HG03280 (cell line): ENCODE results near the gene TCF23.
"Not testable (repeated sequence)": the region's sequence is repeated elsewhere in the genome, so short reads cannot be mapped to it uniquely, and the experiment has no call there.

Source experiments
- ATAC-seq: cut with Tn5 transposase; IDR thresholded peaks from one replicate; pipeline ENCODE4 v1.9.1; 2021; ENCODE audit warnings: mild to moderate bottlenecking, moderate library complexity; ENCODE audit not compliant: unreplicated experiment

The TCF23 gene

DNA sequence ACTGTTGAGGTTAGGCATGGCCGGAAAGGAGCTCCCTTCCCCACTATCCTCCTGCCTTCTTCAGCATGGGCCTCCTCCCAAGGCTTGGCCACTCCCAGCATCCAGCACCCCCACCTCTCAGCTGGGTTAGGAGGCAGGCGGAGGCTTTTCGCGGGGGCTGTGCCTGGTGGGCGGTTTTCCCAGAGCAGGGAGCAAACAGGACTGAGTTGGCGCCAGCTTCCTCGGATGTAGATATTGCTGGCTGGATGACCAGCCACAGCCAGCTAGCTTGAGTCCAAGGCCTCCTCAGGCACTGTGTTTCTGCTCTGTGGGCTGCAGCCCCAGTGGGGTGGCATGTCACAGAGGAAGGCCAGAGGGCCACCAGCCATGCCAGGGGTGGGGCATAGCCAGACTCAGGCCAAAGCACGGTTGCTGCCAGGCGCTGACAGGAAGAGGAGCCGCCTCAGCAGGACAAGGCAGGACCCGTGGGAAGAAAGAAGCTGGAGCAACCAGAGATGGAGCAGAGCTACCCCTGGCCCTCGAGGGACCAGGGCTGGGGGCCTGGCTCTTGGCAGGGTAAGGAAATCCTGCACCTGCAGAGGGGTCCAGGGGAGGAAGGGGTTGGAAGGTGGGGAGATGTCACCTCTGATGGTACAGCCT lies at the start of gene TCF23:
Gene TCF23, plus strand, starts transcription at position 204 of the 639 bp plus-strand sequence. Its CDS starts 130 bp downstream, at position 334.
- no peak for ATAC-seq

DNA sequence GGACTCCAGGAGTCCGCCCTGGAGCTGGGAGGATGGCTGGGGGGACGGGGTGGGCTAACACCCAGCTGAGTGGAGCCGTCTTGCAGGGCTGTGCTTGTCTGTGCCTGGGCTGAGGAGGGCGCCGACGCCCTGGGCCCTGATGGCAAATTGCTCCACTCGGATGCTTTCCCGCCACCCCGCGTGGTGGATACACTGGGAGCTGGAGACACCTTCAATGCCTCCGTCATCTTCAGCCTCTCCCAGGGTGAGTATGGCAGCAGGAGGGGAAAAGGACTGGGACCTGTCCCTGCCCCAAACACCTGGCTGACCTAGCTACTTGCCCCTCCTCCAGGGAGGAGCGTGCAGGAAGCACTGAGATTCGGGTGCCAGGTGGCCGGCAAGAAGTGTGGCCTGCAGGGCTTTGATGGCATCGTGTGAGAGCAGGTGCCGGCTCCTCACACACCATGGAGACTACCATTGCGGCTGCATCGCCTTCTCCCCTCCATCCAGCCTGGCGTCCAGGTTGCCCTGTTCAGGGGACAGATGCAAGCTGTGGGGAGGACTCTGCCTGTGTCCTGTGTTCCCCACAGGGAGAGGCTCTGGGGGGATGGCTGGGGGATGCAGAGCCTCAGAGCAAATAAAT lies 49.4 kb upstream of the TCF23 start:
- no peak for ATAC-seq

DNA sequence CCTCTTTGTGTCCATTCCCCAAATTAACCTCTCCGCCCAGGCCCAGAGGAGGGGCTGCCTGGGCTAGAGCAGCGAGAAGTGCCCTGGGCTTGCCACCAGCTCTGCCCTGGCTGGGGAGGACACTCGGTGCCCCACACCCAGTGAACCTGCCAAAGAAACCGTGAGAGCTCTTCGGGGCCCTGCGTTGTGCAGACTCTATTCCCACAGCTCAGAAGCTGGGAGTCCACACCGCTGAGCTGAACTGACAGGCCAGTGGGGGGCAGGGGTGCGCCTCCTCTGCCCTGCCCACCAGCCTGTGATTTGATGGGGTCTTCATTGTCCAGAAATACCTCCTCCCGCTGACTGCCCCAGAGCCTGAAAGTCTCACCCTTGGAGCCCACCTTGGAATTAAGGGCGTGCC lies 48.8 kb upstream of the TCF23 start:
- no peak for ATAC-seq

DNA sequence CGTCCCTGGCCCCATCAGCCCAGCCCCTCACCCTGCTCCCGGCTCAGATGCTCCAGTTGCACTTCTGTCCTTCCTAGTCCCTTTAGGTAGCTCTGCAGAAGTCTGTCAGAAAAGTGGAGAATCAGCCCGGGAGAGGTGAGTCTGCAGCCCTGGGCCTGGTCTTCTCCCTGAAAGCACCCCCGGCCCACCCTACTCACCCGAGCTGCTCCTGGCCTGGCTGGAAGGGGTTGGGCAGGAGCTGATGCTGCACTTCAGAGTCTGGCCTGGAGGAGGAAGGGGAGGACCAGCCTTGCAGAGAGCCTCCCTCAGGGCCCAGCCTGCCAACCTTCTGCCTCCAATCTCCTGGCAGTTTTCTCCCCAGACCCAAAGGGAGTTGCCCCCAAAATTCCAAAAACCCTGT lies 46.5 kb upstream of the TCF23 start:
- no peak for ATAC-seq

DNA sequence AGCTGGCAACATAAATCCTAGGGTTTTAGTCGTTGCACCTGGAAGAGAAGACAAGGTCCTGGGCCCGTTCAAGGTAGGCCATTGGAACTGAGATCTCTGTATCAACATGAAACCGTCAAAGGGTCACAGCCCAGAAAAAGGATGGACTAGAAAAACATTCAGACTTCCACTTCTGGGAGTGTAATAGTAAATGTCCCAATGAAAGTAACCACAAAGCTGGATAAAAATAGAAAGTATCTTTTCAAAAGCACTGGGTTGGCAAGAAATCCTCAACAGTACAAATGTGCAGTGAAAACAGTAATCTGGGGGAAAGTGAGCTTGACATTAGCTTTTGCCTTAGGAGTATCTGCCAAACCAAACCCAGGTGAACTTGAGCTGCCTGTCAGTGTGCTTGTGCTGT lies 42.8 kb upstream of the TCF23 start:
- ATAC-seq, result no peak

DNA sequence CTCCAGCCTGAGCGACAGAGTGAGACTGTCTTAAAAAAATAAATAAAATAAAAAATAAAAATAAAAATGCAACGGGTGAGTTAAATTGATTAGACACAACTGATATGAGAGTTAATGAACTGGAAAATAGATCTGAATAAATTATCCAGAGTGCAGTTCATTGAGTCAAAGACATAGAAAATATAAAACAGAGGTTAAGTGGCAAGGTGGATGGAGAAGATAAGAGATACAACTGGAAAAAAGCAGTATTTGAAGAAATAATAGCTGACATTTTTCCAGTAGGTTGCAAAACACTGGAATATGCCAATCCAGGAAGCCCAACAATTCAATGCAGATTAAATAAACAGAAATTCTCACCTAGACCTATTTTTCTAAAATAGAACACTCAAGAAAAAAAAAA lies 40.6 kb upstream of the TCF23 start:
- no peak for ATAC-seq

DNA sequence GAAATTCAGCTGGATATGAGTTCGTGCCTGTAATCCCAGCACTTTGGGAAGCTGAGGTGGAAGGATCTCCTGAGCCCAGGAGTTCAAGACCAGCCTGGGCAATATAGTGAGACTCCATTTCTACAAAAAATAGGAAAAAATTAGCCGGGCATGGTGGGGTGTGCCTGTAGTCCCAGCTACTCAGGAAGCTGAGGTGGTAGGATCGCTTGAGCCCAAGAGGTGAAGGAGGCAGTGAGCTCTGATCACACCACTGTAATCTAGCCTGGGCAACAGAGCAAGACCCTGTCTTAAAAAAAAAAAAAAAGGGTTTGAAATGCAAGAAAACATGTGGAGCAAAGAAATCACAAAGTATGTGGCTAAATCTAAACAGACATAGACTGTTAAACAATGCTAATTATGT lies 39.7 kb upstream of the TCF23 start:
- ATAC-seq, result no peak

DNA sequence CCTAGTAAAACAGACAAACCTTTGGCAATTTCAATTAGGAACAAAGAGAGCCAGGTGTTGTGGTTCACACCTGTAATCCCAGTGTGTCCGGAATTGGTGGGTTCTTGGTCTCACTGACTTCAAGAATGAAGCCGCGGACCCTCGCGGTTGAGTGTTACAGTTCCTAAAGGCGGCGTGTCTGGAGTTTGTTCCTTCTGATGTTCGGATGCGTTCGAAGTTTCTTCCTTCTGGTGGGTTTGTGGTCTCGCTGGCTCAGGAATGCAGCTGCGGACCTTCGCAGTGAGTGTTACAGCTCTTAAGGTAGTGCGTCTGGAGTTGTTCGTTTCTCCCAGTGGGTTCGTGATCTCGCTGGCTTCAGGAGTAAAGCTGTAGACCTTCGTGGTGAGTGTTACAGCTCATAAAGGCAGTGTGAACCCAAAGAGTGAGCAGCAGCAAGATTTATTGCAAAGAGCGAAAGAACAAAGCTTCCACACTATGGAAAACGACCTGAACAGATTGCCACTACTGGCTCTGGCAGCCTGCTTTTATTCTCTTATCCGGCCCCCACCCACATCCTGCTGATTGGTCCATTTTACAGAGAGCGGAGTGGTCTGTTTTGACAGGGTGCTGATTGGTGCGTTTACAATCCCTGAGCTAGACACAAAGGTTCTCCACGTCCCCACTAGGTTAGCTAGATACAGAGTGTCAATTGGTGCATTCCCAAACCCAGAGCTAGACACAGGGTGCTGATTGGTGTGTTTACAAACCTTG lies 38.0 kb upstream of the TCF23 start:
- ATAC-seq, result not testable (repeated sequence)

DNA sequence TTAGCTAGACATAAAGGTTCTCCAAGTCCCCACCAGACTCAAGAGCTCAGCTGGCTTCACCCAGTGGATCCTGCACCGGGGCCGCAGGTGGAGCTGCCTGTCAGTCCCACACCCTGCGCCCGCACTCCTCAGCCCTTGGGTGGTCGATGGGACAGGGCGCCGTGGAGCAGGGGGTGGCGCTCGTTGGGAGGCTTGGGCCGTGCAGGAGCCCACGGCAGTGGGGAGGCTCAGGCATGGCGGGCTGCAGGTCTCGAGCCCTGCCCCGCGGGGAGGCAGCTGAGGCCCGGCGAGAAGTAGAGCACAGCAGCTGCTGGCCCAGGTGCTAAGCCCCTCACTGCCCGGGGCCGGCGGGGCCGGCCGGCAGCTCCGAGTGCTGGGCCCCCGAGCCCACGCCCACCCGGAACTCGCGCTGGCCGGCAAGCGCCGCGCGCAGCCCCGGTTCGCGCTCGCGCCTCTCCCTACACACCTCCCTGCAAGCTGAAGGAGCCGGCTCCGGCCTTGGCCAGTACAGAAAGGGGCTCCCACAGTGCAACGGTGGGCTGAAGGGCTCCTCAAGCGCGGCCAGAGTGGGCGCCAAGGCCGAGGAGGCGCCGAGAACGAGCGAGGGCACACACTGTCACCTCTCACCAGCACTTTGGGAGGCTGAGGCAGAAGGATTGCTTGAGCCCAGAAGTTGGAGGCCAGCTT lies 37.3 kb upstream of the TCF23 start:
- ATAC-seq, result not testable (repeated sequence)

DNA sequence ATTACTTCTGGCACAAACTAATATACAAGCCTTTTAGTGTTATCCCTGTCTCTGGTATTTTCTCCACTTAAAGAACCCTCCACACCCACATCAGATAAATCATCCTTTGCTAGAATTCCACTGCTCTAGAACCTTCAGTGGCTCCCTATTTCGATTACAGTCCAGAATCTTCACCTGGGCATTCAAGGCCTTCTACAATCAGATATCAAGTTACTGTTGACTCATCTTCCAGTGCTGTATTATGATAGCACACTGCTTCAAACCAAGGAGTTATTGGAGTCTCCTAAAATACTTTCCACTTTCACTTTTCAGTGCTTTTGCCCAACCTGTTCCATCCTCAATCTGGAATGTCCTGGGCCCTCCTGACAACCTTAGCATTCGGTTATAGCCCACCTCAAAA lies 33.3 kb upstream of the TCF23 start:
- ATAC-seq, result no peak

DNA sequence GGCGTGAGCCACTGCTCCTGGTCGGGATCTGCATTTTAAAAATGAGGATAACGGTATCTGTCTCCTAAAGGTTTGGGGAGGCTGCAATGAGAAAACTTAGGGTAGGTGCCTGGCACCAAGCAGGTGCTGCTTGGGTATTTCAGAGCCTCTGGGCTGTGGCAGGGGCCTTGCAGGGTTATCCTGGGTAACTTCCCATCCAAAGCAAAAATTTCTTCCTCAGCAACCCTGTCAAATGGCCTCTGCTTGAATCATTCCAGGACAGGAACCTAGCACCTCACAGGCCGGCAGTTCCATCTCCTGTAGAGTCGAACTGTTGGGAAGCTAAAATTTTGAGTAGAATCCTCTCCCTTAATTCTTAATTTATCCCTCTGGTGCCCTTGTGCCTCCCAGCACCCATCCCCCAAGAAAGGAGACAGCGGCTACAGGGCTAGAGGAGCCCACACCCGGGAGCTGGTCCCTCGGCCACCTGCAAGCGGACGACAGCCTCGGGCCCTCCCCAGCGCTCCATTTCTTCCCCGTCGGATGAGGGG lies 30.7 kb upstream of the TCF23 start:
- ATAC-seq, result no peak

DNA sequence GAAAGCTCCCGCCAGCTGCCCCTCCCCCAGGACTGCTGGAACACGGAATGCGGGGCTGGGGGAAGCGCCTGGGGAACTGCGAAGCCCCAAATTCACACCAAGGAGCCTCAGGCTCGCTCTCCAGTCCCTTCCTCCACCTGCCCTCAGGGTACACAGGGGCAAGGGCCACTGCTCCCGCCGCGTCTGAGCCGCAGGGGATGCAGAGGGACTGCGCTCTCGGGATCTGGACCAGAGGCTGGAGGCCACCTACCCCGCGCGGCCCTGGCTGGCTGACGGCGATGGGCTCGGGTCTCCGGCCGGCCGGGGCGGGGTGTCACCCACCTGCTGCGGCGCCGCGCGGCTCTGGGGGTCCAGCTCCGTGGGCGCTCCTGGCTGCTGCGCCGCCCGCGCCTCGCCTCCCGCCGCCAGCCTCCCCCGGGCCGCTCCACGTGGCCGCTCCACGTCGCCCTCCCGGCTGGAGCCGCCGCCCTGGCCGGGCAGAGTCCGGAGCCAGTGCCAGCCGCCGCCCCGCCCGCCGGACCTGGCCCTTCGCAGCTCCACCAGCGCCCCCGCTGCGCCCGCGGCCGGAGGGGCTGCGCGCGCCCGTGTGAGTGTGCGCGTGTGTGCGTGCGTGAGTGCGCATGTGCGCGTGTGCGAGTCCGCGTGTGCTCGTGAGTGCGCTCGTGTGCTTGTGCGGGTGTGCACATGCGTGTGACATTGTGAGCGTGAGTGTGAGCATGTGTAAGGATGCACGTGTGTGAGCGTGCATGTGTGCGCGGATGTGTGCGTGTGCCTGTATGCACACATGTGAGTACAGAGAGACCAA lies 30.1 kb upstream of the TCF23 start, which contains the start of gene CGREF1:
Gene CGREF1, minus strand, starts transcription at position 604 of the 805 bp plus-strand sequence. CDS start 14,762 bp downstream, outside the sequence.
- ATAC-seq, result no peak

DNA sequence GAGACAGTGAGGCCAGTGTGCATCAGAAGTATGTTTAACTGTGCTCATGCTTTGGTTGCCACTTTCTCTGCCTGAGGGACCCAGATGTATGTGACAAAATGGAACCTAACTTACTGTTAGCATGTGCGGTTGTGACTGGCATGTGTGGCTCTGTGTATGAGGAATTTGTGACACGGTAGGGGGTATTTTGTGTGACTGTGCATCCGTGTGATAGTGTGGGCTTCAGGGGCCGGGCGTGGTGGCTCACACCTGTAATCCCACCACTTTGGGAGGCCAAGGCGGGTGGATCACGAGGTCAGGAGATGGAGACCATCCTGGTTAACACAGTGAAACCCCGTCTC lies 29.5 kb upstream of the TCF23 start:
- ATAC-seq, result not testable (repeated sequence)

DNA sequence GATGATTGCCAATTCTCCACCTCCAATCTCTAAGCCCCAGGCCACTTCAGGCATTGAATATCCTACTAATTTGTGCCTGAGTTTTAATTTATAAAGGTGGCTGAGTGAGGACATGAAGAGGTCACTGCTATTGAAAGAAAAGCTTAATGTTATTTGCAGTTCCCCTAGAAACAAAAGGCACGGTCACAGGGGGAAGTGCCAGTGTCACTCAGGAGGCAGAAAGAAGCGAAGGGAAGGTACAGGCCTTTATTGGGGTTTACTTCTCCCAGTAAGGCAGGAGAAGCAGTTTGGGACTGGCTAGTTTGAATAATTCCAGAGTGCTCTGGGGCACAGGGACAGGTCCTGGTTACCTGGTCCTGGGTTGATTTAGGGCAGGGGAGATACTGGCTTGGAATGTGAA lies 26.9 kb upstream of the TCF23 start:
- no peak for ATAC-seq

DNA sequence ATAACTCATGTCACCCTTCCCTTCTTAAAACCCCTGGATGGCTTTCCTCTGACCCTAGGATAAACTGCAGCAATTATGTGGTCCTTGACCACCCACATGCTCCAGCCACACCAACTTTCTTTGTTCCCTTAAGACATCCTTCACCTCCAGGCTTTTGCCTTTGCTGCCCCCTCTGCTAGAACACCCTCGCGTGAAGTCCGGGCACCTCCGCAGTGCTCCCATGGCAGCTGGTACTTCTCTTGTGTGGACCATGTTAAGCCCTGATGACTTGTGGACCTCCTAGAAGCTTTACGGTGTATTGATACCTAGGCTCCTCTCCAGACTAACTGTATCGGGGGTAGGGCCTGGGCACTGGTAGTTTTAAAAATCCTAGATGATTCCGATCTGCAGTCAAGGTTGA lies 26.0 kb upstream of the TCF23 start:
- ATAC-seq, result no peak

DNA sequence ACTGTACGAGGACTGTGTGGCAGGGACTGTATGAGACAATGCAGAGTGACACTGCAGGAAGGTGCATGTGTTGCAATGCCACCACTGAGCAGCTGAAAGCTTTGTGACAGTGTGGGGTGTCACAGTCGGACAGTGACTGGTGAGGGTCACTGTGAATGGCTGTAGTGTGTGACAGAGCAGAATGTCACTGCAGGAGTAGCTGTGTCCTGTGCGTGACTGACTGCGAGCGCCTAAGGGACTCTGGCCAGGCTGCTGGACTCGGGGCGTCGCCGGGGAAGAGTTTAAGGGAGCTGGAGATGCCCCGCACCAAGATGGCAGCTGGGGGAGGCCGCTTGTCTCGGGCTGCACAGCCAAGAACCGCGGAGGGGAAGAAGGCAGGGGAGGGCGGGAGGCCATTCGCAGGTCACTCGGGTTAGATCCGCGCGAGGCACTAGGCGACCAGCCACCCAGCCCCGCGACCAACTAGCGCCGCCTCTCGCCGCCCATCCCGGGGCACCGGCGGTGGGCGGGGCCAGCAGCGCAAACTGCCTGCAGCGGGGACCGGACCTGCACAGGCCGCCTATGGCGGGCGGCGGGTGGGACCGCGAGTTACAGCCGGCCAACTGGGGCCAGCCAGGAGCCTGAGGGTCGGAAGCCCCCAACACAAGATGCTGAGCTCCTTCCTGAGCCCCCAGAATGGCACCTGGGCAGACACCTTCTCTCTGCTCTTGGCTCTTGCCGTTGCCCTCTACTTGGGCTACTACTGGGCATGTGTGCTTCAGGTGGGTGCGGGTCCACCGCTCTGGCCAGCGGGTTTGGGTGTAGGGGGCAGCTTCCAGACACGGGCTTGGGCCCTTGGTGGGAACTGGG lies 25.3 kb upstream of the TCF23 start, which contains the start of gene ABHD1:
Gene ABHD1, plus strand, starts transcription at position 514 of the 849 bp plus-strand sequence. Its CDS starts 134 bp downstream, at position 648.
- ATAC-seq, result peak; percentile 61

DNA sequence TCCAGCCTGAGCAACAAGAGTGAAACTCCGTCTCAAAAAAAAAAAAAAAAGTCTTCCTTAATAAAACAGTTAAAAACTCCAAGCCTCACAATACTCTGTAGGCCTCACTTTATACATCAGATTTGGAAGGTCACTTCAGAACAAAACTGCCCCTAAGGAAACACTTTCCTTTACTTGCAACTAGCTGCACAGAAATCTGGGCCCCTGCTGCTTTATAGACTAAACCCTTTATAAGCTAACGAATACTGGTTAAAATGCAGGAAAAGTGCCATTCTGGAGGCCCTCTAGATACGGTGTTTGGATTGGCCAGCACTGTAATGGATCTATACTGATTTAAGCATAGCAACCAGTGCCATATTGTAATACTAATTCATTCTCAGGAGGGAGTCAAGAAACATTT lies 23.7 kb upstream of the TCF23 start:
- ATAC-seq, result no peak

DNA sequence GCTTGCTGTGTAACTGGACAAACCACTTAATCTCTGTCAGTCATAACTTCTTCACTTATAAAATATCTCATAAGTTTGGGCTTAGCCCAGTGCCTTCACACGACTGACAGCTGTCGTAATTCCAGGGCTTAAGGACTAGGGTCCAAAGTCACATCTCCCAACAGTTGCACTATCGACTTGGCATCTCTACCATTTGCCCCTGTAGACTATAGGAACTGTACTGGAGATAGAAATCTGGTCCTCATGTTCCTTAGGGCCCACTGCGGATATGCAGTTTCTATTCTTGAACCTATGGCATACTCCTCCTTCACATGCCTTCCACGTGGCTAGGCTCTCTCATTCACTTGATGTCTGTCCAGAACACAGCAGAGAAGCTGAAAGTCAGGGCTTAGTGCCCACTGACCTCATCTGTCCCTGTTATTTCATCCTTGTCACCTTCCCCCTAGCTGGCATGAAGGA lies 22.5 kb upstream of the TCF23 start:
- no peak for ATAC-seq
